RWPE1 (cell line): ENCODE measurements around the gene C2orf72.

ENCODE experiments used
- CTCF ChIA-PET: fragments of 350-600 bp; sonication (Branson Sonifier 250); formaldehyde crosslinking; extraction: SDS; loops from one replicate; lab custom pipeline; 2021; lab: Yijun Ruan, JAX
- POLR2A ChIA-PET: fragments of 400-600 bp; formaldehyde crosslinking; extraction: SDS; loops from one replicate; lab custom pipeline; 2020; ENCODE audit warnings: antibody characterized with exemption; ENCODE audit not compliant: low non-redundant PET; lab: Yijun Ruan, JAX
- DNase-seq: peaks from one replicate; pipeline ENCODE4 v3.0.0; 2012; ENCODE audit warnings: low spot score
- H3K27ac ChIP-seq: fragments of 450-650 bp; 2 replicates; pipeline ENCODE4 v1.5.1; 2017
- CTCF ChIP-seq: fragments of 450-650 bp; conservative IDR thresholded peaks from 2 replicates; pipeline ENCODE4 v1.5.1; 2017; ENCODE audit warnings: low read depth, mild to moderate bottlenecking

Gene C2orf72

GRCh38 chr2:231047274-231047922, 10.1 kb downstream of the C2orf72 start:
- no peak for DNase-seq
- ChIA-PET POLR2A (no interaction called here), CTCF (no interaction called here)
- TF ChIP-seq CTCF, result no peak
- no peak overlapping the region for H3K27ac ChIP-seq

DNA sequence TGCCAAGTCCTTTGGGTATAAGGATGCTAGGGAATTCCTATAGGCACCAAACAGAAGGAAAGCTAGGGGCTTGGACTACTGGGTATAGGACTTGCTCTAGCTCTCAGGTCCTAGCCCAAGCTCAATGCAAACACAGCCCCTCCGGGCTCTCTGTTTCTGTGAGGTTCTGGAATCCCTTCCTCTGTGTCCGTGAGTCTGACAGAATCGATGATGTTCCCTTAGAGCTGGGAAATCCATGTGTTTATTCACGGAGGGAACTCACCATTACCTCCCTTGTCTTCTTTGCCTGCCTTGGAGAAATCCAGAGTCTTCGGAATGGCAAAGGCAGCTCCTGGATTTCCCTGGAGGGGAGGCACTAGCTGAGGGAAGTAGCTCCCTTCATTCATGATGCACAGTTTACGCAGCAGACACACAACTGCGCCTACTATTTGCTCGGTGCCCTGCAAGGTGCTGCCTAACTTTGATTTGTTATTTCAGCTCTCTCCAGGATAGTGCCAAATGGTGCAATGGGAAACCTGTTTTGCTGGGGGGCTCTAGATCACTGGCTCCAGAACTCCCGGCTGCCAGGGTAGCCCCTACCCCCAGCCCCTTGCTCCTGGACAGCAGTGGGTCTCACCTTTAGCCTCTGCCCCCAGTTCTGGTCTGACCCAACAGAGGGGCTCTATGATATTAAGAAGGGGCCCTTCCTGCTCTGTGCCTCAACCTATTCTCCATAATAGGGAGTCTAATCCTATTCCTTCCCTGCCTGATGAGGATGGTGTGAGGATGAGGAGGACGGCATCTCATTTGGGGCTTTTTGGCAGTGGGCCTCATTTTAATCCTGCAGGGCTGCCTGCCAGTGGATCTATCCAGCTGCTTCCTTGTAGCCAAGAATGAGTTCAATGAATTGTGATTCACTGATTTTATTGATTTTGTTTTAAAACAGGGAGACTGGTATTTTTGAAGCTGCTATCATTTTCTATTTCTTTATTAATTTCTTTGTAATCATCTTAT, 10.9 kb downstream of the C2orf72 start:
- CTCF ChIA-PET, result no interaction called here
- no peak overlapping the region for H3K27ac ChIP-seq
- POLR2A ChIA-PET, result no interaction called here
- no peak for DNase-seq
- no peak for TF ChIP-seq CTCF

DNA sequence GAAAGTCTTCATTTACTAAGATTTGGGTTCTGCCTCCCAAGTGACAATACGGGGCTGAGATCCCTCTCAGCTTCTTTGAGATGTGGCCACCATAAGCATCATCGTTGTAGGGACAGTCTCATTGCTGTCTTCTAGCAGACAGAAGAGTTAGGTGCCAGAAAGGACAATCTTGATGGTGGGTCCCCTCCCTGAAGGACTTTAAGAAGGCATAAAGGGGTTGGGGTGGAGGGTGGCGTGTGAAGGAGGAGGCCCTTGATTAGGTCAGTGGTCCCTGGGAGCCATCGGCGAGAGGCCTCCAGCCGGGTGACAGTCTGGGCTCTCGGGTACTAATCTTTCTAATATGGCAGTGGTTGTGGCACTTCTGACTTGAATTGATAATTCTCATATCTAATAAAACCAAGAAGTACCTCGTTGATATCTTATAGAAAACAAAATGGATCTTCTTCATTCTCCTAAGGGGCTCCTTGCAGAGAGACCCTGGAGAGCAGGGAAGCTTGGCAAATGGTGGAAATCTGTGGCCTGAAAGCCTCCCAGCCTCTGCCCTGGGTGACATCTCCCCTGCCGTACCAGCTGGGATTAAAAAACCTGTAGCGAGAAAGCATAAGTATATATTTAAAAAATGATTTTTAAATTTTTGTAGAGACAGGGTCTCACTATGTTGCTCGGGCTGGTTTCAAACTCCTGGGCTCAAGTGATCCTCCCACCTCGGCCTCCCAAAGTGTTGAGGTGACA, 12.1 kb downstream of the C2orf72 start:
- CTCF ChIA-PET, result interaction anchor here (0.6 kb wide), 1 partner anchor 198 kb away, joined by 3 read pairs; no protein-coding TSS in a partner anchor
- no peak for DNase-seq
- POLR2A ChIA-PET, result no interaction called here
- TF ChIP-seq CTCF, result no peak
- H3K27ac ChIP-seq, result no peak overlapping the region

- ChIA-PET CTCF (interaction anchor here (0.6 kb wide), 3 partner anchors 49 to 199 kb away, joined by 3 to 8 read pairs (median 3); no protein-coding TSS in a partner anchor), POLR2A (no interaction called here)
- DNase-seq, result no peak
- no peak overlapping the region for H3K27ac ChIP-seq
- no peak for TF ChIP-seq CTCF
These were observed 12.9 kb downstream of the C2orf72 start for GRCh38 chr2:231050018-231050901.

- no peak for DNase-seq
- ChIA-PET CTCF (interaction anchor here (0.7 kb wide), 1 partner anchor 147 kb away, joined by 3 read pairs; no protein-coding TSS in a partner anchor), POLR2A (no interaction called here)
- H3K27ac ChIP-seq, result no peak overlapping the region
- TF ChIP-seq CTCF, result no peak
These were observed 13.8 kb downstream of the C2orf72 start for GRCh38 chr2:231051116-231051515.
